Endothelial cell of umbilical vein (primary cell): ENCODE results near the gene KLHL10. TPM values are rescaled to one million over a fixed set of nuclear protein-coding genes. Genes with fewer than 3 reads are reported as not detected.

Experiments
- BruUV-seq: library from RNA; stranded (reverse); fragments of 400-500 nt; replicated peaks from 2 replicates; lab custom pipeline; 2021; lab: Mats Ljungman, UMichigan
- CTCF ChIA-PET: fragments of 300-600, 350-600 bp; sonication (Branson Sonifier 250); formaldehyde crosslinking; loops from one replicate; lab custom pipeline; 2021; ENCODE audit warnings: antibody characterized with exemption, inconsistent platforms; lab: Charles Lee
- POLR2A ChIA-PET: fragments of 300-600, 350-600 bp; sonication (Branson Sonifier 250); formaldehyde crosslinking; loops from one replicate; lab custom pipeline; 2021; ENCODE audit warnings: antibody characterized with exemption, inconsistent platforms; lab: Charles Lee
- DNase-seq: peaks from one replicate; pipeline ENCODE4 v3.0.0-alpha.2; 2011; ENCODE audit warnings: low read depth, low spot score
- FAIRE-seq: peaks from 2 replicates; lab custom pipeline; 2011; peaks lifted over from hg19 to GRCh38; lab: Jason Lieb, UNC
- H2AFZ ChIP-seq: 2 replicates; pipeline ENCODE4 v1.6.0; 2012; ENCODE audit warnings: low read depth, low read length, control low read depth, inconsistent platforms
- H3K27ac ChIP-seq: 2 replicates; pipeline ENCODE4 v1.5.1; 2011; ENCODE audit warnings: low read depth, mild to moderate bottlenecking, control low read depth, low read length, moderate library complexity; ENCODE audit not compliant: insufficient read depth
- H3K27me3 ChIP-seq, 2 experiments: 2 replicates each; pipeline versions ENCODE4 v1.6.0 to v1.6.1; 2011; ENCODE audit warnings: low read length in 2 of 2, mixed read lengths in 1 of 2; ENCODE audit not compliant: control insufficient read depth in 2 of 2, insufficient read depth in 2 of 2
- H3K36me3 ChIP-seq, 2 experiments: 2 replicates in 1 of 2; 3 replicates in 1 of 2; pipeline ENCODE4 v1.5.1; 2011; ENCODE audit warnings: low read length in 2 of 2, mild to moderate bottlenecking in 1 of 2, moderate library complexity in 1 of 2; ENCODE audit not compliant: control insufficient read depth in 2 of 2, insufficient read depth in 2 of 2; ENCODE audit errors: extremely low read depth in 1 of 2
- H3K4me1 ChIP-seq: 3 replicates; pipeline ENCODE4 v1.5.1; 2011; ENCODE audit warnings: mild to moderate bottlenecking, low read length; ENCODE audit not compliant: control insufficient read depth, insufficient read depth; ENCODE audit errors: extremely low read depth
- H3K4me2 ChIP-seq: 2 replicates; pipeline ENCODE4 v1.6.1; 2011; ENCODE audit warnings: low read length, control low read depth, mixed read lengths; ENCODE audit not compliant: insufficient read depth
- H3K4me3 ChIP-seq, 3 experiments: fragments of 200-600 bp in 1 of 3; sonication (generic), shearing (Covaris generic) in 1 of 3; replicated peaks in 1 of 3; 2 replicates each; pipeline ENCODE4 v1.5.1; 2011 to 2016; ENCODE audit warnings: control low read depth in 3 of 3, low read length in 3 of 3, mild to moderate bottlenecking in 2 of 3, inconsistent platforms in 1 of 3, low read depth in 1 of 3, moderate library complexity in 1 of 3; ENCODE audit not compliant: insufficient read depth in 1 of 3
- H3K79me2 ChIP-seq: 2 replicates; pipeline ENCODE4 v1.6.0; 2012; ENCODE audit warnings: low read length, inconsistent platforms; ENCODE audit not compliant: control insufficient read depth, insufficient read depth
- H3K9ac ChIP-seq: replicated peaks from 2 replicates; pipeline ENCODE3; 2011; ENCODE audit warnings: low read length, control low read depth; ENCODE audit not compliant: insufficient read depth; ENCODE audit errors: extremely low read depth
- H3K9me1 ChIP-seq: replicated peaks from 3 replicates; pipeline ENCODE4 v1.6.0; 2011; ENCODE audit warnings: mild to moderate bottlenecking, low read length; ENCODE audit not compliant: control insufficient read depth, insufficient read depth; ENCODE audit errors: extremely low read depth
- H3K9me3 ChIP-seq: replicated peaks from 2 replicates; pipeline ENCODE4 v1.5.1; 2012; ENCODE audit warnings: low read length, inconsistent platforms; ENCODE audit not compliant: control insufficient read depth, insufficient read depth
- H4K20me1 ChIP-seq: replicated peaks from 2 replicates; pipeline ENCODE3; 2011; ENCODE audit warnings: mild to moderate bottlenecking, low read length; ENCODE audit not compliant: control insufficient read depth, insufficient read depth; ENCODE audit errors: extremely low read depth
- JUN ChIP-seq: IDR thresholded peaks from 2 replicates; pipeline ENCODE4 v1.6.1; 2011; ENCODE audit warnings: borderline replicate concordance, low read depth; ENCODE audit not compliant: insufficient read length, insufficient read depth
- MAX ChIP-seq: IDR thresholded peaks from 2 replicates; pipeline ENCODE4 v1.6.1; 2011; ENCODE audit not compliant: insufficient read depth, insufficient read length
- MYC ChIP-seq: IDR thresholded peaks from one replicate; pipeline ENCODE4 v1.6.1; 2011; ENCODE audit warnings: mild to moderate bottlenecking, low read depth, low read length
- POLR2A ChIP-seq: IDR thresholded peaks from 2 replicates; pipeline ENCODE4 v1.6.1; 2012; ENCODE audit warnings: low read depth, mild to moderate bottlenecking, control low read depth, low read length
- POLR2AphosphoS5 ChIP-seq: IDR thresholded peaks from 2 replicates; pipeline ENCODE4 v1.6.1; 2012; ENCODE audit warnings: low read depth, mild to moderate bottlenecking, control low read depth, low read length, moderate library complexity; ENCODE audit not compliant: insufficient read depth
- dilution Hi-C: fragments of 300-500 bp; cut with MboI; formaldehyde crosslinking; loops from one replicate; pipeline ENCODE4 v1.15.0; 2019; ENCODE audit warnings: low sequenced_read_pairs; ENCODE audit not compliant: extremely low pct_ligation_motif_present
- intact Hi-C: fragments of 100-400 bp; cut with micrococcal nuclease; formaldehyde crosslinking; loops from one replicate; pipeline ENCODE4 v1.10.0; 2022
- polyA plus RNA-seq, 4 experiments: library from polyadenylated mRNA; depleted of rRNA in 3 of 4; stranded (reverse) in 3 of 4; unstranded in 1 of 4; fragments of >200 nt; gene quantifications; 2 replicates each; pipeline versions ENCODE4 v1.2.1 to v1.2.3, GENCODE V29; 2011 to 2012; ENCODE audit warnings: missing spikeins in 1 of 4
- total RNA-seq: library from RNA; stranded (reverse); gene quantifications from 2 replicates; pipeline ENCODE4 v1.2.3, GENCODE V29; 2021

Gene KLHL10
- total and polyA plus RNA-seq, 2 donors (not counting 3 experiments of a cell fraction or from before 2014, with no cell fraction given): 0.10 TPM; not detected in 1

GRCh38 chr17:41864836-41865595 lies 27.4 kb downstream of the KLHL10 start, which contains the start of gene KLHL11:
Gene KLHL11 (minus strand): TSS chr17:41865423. CDS start chr17:41865370, 53 bp downstream.
- Histone ChIP-seq H3K27ac (peak within 1 kb of the TSS; percentile 24), H3K9me1 (no peaks in the 10 kb centered on the region), H3K4me2 (peak within 1 kb of the TSS; percentile 92), H3K9ac (peak within 1 kb of the TSS; percentile 71), H4K20me1 (peaks cover 3% of the 10 kb centered on the region), H3K4me3 (peak within 1 kb of the TSS; percentile 45 to 86 (median 77)), H3K27me3 (no peaks in the 10 kb centered on the region), H3K9me3 (no peaks in the 10 kb centered on the region), H3K79me2 (peaks cover 39% of the 10 kb centered on the region), H3K36me3 (peaks cover 8 to 11% of the 10 kb centered on the region in 2 experiments), H3K4me1 (peaks cover 11% of the 10 kb centered on the region), H2AFZ (peak within 1 kb of the TSS; percentile 68)
- dilution Hi-C loops (no loop called here), intact Hi-C loops (loop anchor here (1.0 kb wide), 3 partner anchors 53 to 127 kb away; no protein-coding TSS in a partner anchor)
- FAIRE-seq: peak; percentile 96
- ChIA-PET POLR2A (interaction anchor here (0.5 to 0.9 kb wide), 4 partner anchors 38 to 173 kb away, joined by 3 to 4 read pairs (median 4); partner anchors contain the start of gene FKBP10), CTCF (interaction anchor here (0.6 to 2.1 kb wide), 15 partner anchors 15 to 128 kb away, joined by 3 to 9 read pairs (median 3); partner anchors contain the start of genes FKBP10, JUP and P3H4)
- DNase-seq: peak; percentile 94
- TF ChIP-seq MYC: no peak
- peak; percentile 95 for TF ChIP-seq POLR2A
- TF ChIP-seq POLR2AphosphoS5: peak; percentile 96
- TF ChIP-seq JUN: no peak
- BruUV-seq: no TSS peak

- H3K9me3 ChIP-seq: no peaks in the 10 kb centered on the region
- peaks cover 11% of the 10 kb centered on the region for H3K4me1 ChIP-seq
- DNase-seq: no peak
- peak overlapping the region; percentile 45 for H3K4me2 ChIP-seq
- BruUV-seq: no TSS peak
- intact Hi-C loops: loop anchor here (1.0 kb wide), 3 partner anchors 53 to 127 kb away; no protein-coding TSS in a partner anchor
- no peak overlapping the region for H3K27ac ChIP-seq
- H3K79me2 ChIP-seq: peaks cover 34% of the 10 kb centered on the region
- no peak overlapping the region for H3K9ac ChIP-seq
- peaks cover 13 to 15% of the 10 kb centered on the region in 2 experiments for H3K36me3 ChIP-seq
- peak; percentile 55 for TF ChIP-seq POLR2A
- TF ChIP-seq POLR2AphosphoS5: peak; percentile 62
- TF ChIP-seq MAX: no peak
- dilution Hi-C loops: no loop called here
- H4K20me1 ChIP-seq: peaks cover 3% of the 10 kb centered on the region
- H3K9me1 ChIP-seq: no peaks in the 10 kb centered on the region
- ChIA-PET CTCF (interaction anchor here (0.6 to 2.1 kb wide), 11 partner anchors 15 to 128 kb away, joined by 3 to 9 read pairs (median 3); partner anchors contain the start of genes FKBP10 and JUP), POLR2A (interaction anchor here (0.6 to 0.9 kb wide), 3 partner anchors 53 to 174 kb away, joined by 3 to 4 read pairs (median 3); partner anchors contain the start of gene FKBP10)
- no peaks in the 10 kb centered on the region for H3K27me3 ChIP-seq
- H3K4me3 ChIP-seq: peak overlapping the region in 1 of 3 experiments; percentile 38
- peak overlapping the region; percentile 8 for H2AFZ ChIP-seq
- FAIRE-seq: no peak
Measured at GRCh38 chr17:41865596-41865893, 27.9 kb downstream of the KLHL10 start.
